NCI-H2171 (cell line): ENCODE results near the gene MEPCE.
"Not testable (repeated sequence)": the region's sequence is repeated elsewhere in the genome, so short reads cannot be mapped to it uniquely, and the experiment has no call there.

ENCODE experiments used
- DNase-seq: peaks from one replicate; lab custom pipeline; 2025; lab: John Stamatoyannopoulos, UW

The MEPCE gene

GRCh38 chr7:100434297-100435144 is 4.9 kb downstream of the MEPCE start:
- DNase-seq = no peak

- peak; percentile 4 for DNase-seq
Measured at GRCh38 chr7:100435401-100436304, 6.0 kb downstream of the MEPCE start.

GRCh38 chr7:100437150-100438100 is 7.8 kb downstream of the MEPCE start:
- DNase-seq = no peak

GRCh38 chr7:100438172-100438571 is 8.5 kb downstream of the MEPCE start:
- no peak for DNase-seq

- not testable (repeated sequence) for DNase-seq
Measured at GRCh38 chr7:100438731-100439130, 9.1 kb downstream of the MEPCE start.

GRCh38 chr7:100439244-100439643 is 9.6 kb downstream of the MEPCE start:
- not testable (repeated sequence) for DNase-seq

- no peak for DNase-seq
Measured at GRCh38 chr7:100441641-100442535, 12.3 kb downstream of the MEPCE start.

- DNase-seq = no peak
Measured at GRCh38 chr7:100443096-100443840, 13.6 kb downstream of the MEPCE start.

- no peak for DNase-seq
Measured at GRCh38 chr7:100444311-100445278, 15.0 kb downstream of the MEPCE start.

GRCh38 chr7:100446040-100446439 is 16.4 kb downstream of the MEPCE start:
- no peak for DNase-seq

- not testable (repeated sequence) for DNase-seq
Measured at GRCh38 chr7:100447363-100447762, 17.7 kb downstream of the MEPCE start.

- no peak for DNase-seq
Measured at GRCh38 chr7:100449190-100449795, 19.7 kb downstream of the MEPCE start.

GRCh38 chr7:100452513-100452912 is 22.9 kb downstream of the MEPCE start:
- no peak for DNase-seq

GRCh38 chr7:100453854-100454253 is 24.2 kb downstream of the MEPCE start:
- DNase-seq = not testable (repeated sequence)

- DNase-seq = no peak
Measured at GRCh38 chr7:100455206-100455605, 25.6 kb downstream of the MEPCE start.

- no peak for DNase-seq
Measured at GRCh38 chr7:100456562-100456961, 26.9 kb downstream of the MEPCE start.

GRCh38 chr7:100457033-100457432 is 27.4 kb downstream of the MEPCE start:
- DNase-seq = no peak

- no peak for DNase-seq
Measured at GRCh38 chr7:100464210-100464660, 34.6 kb downstream of the MEPCE start, which contains the start of gene SPACDR. TSS of gene SPACDR (minus strand) at chr7:100464260. CDS start at chr7:100464025, 235 bp downstream.
